Vagina (tissue), 2 donors: ENCODE data around the gene SLC7A8.

ENCODE experiments used
- POLR2A ChIP-seq, 2 donors: fragments of 450-650 bp; IDR thresholded peaks; one replicate each; pipeline ENCODE4 v1.6.1; 2017; ENCODE audit warnings: antibody characterized with exemption in 2 of 2, mild to moderate bottlenecking in 2 of 2, moderate library complexity in 2 of 2
- POLR2AphosphoS5 ChIP-seq, 2 donors: sonication (generic); formaldehyde crosslinking; IDR thresholded peaks; one replicate each; pipeline ENCODE4 v1.9.0; 2017; ENCODE audit warnings: antibody characterized with exemption in 2 of 2, mild to moderate bottlenecking in 2 of 2, low read depth in 1 of 2; ENCODE audit not compliant: insufficient read depth in 1 of 2
- TF ChIP-seq, protein P1 (sequence below), 3 experiments: fragments of 450-650 bp in 2 of 3; fragments of 200-600 bp in 1 of 3; sonication (generic) in 1 of 3; IDR thresholded peaks; one replicate each; pipeline ENCODE4 v1.5.1; 2017 to 2019; ENCODE audit warnings: antibody characterized with exemption in 3 of 3, mild to moderate bottlenecking in 2 of 3, moderate library complexity in 2 of 3

DNA sequence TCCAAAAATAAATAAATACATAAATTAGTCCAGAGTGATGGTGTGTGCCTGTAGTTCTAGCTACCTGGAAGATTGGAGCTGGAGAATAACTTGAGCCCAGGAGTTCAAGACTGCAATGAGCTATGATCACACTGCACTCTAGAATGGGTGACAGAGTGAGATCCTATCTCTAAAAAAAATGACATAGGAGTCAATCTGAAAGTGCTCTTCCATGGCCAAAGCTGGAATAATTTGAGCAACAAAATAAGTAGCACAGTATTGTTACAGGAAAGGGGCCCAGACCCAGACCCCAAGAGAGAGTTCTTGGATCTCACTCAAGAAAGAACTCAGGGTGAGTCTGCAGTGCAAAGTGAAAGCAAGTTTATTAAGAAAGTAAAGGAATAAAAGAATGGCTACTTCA, 24.9 kb upstream of the SLC7A8 start:
- TF ChIP-seq, protein P1, sequence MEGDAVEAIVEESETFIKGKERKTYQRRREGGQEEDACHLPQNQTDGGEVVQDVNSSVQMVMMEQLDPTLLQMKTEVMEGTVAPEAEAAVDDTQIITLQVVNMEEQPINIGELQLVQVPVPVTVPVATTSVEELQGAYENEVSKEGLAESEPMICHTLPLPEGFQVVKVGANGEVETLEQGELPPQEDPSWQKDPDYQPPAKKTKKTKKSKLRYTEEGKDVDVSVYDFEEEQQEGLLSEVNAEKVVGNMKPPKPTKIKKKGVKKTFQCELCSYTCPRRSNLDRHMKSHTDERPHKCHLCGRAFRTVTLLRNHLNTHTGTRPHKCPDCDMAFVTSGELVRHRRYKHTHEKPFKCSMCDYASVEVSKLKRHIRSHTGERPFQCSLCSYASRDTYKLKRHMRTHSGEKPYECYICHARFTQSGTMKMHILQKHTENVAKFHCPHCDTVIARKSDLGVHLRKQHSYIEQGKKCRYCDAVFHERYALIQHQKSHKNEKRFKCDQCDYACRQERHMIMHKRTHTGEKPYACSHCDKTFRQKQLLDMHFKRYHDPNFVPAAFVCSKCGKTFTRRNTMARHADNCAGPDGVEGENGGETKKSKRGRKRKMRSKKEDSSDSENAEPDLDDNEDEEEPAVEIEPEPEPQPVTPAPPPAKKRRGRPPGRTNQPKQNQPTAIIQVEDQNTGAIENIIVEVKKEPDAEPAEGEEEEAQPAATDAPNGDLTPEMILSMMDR (IDR thresholded peaks at IDR 0.05), result no peak
- TF ChIP-seq POLR2A (IDR thresholded peaks at IDR 0.05), result no peak
- TF ChIP-seq POLR2AphosphoS5 (IDR thresholded peaks at IDR 0.05; ENCODE audit: insufficient read depth in 1 of 2, low read depth in 1 of 2), result no peak
